Activated CD4-positive, alpha-beta T cell treated with anti-CD3 and anti-CD28 coated beads, Interleukin-2, Interleukin-4, amounts not matched to agents 100 ng/mL and 50 ng/mL, durations not matched to agents 16 hours and 8 hours (primary cell): ENCODE data around the gene SYK.

Experiments used
- DNase-seq: peaks from one replicate; pipeline ENCODE4 v3.0.0-alpha.2; 2020; ENCODE audit warnings: low spot score

SYK gene

DNA sequence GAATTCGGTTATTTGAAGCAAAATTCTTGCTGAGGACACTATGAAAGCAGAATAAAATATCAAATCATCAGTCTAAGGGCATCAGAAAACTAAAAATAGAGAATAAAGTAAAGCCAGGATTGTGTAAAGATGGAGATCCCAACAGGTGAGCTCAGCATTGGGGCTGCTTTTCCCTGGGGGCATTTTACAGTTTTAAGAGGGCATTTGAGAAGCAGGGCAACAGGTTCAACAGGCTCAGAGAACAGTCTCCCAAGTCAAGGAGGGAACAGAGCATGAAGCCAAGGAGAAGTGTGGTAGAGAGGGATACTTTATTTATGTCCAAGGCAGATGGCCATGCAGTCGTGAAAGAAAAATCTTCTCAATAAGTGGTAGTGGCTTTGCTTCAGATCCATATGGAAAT, 145.4 kb downstream of the SYK start:
- DNase-seq, result no peak
